GM19240 (cell line): ENCODE results near the gene SERINC5.
"Not testable (repeated sequence)": the region's sequence is repeated elsewhere in the genome, so short reads cannot be mapped to it uniquely, and the experiment has no call there.

Experiments
- DNase-seq: peaks from one replicate; pipeline ENCODE4 v3.0.0; 2011; ENCODE audit warnings: low spot score; ENCODE audit not compliant: insufficient read length

The SERINC5 gene

GRCh38 chr5:80172067-80172695 lies 83.7 kb downstream of the SERINC5 start:
- no peak for DNase-seq

GRCh38 chr5:80170117-80170535 lies 85.7 kb downstream of the SERINC5 start:
- DNase-seq, result no peak

GRCh38 chr5:80168388-80169028 lies 87.3 kb downstream of the SERINC5 start:
- no peak for DNase-seq

GRCh38 chr5:80165452-80165851 lies 90.4 kb downstream of the SERINC5 start:
- DNase-seq, result no peak

- no peak for DNase-seq
These were observed 94.7 kb downstream of the SERINC5 start for GRCh38 chr5:80161165-80161564.

- no peak for DNase-seq
These were observed 95.6 kb downstream of the SERINC5 start for GRCh38 chr5:80160242-80160641.

GRCh38 chr5:80159133-80159815 lies 96.6 kb downstream of the SERINC5 start:
- DNase-seq, result no peak

- no peak for DNase-seq
These were observed 99.7 kb downstream of the SERINC5 start for GRCh38 chr5:80156156-80156555.

- DNase-seq, result no peak
These were observed 101.1 kb downstream of the SERINC5 start for GRCh38 chr5:80154749-80155148.

- not testable (repeated sequence) for DNase-seq
These were observed 101.6 kb downstream of the SERINC5 start for GRCh38 chr5:80154289-80154688.

- no peak for DNase-seq
These were observed 102.2 kb downstream of the SERINC5 start for GRCh38 chr5:80153586-80154126.

GRCh38 chr5:80152778-80153177 lies 103.1 kb downstream of the SERINC5 start:
- no peak for DNase-seq

GRCh38 chr5:80151890-80152289 lies 104.0 kb downstream of the SERINC5 start:
- no peak for DNase-seq

- DNase-seq, result no peak
These were observed 105.1 kb downstream of the SERINC5 start for GRCh38 chr5:80150731-80151130.

GRCh38 chr5:80149161-80149609 lies 106.7 kb downstream of the SERINC5 start:
- DNase-seq, result no peak

- DNase-seq, result no peak
These were observed 108.6 kb downstream of the SERINC5 start for GRCh38 chr5:80147119-80147815.

GRCh38 chr5:80146046-80146445 lies 109.8 kb downstream of the SERINC5 start:
- DNase-seq, result no peak

GRCh38 chr5:80143491-80143890 lies 112.4 kb downstream of the SERINC5 start:
- DNase-seq, result no peak

GRCh38 chr5:80142996-80143395 lies 112.9 kb downstream of the SERINC5 start:
- no peak for DNase-seq

GRCh38 chr5:80141681-80142080 lies 114.2 kb downstream of the SERINC5 start:
- DNase-seq, result no peak

- DNase-seq, result no peak
These were observed 114.6 kb downstream of the SERINC5 start for GRCh38 chr5:80141147-80141671.
